OCI-LY1 (cell line): ENCODE results near the gene TBC1D5.

Experiments
- H2AFZ ChIP-seq: fragments of 200-600 bp; sonication (generic), shearing (Covaris generic); 2 replicates; pipeline ENCODE4 v1.6.0; 2014; ENCODE audit warnings: antibody characterized with exemption, mild to moderate bottlenecking, low read length
- H3F3A ChIP-seq: fragments of 200-600 bp; sonication (generic), shearing (Covaris generic); 2 replicates; pipeline ENCODE4 v1.6.0; 2014; ENCODE audit warnings: mild to moderate bottlenecking, antibody characterized with exemption, low read length, moderate library complexity; ENCODE audit not compliant: insufficient read depth
- H3K27ac ChIP-seq: fragments of 200-600 bp; sonication (generic); 2 replicates; pipeline ENCODE4 v1.5.1; 2014; ENCODE audit warnings: low read length, mixed run types, mild to moderate bottlenecking, low read depth; ENCODE audit not compliant: poor library complexity, severe bottlenecking
- H3K27me3 ChIP-seq: fragments of 200-600 bp; sonication (generic); 2 replicates; pipeline ENCODE4 v1.6.0; 2014; ENCODE audit warnings: antibody characterized with exemption, mild to moderate bottlenecking, low read length, moderate library complexity; ENCODE audit not compliant: insufficient read depth
- H3K36me3 ChIP-seq: fragments of 200-600 bp; sonication (generic); 2 replicates; pipeline ENCODE4 v1.6.1; 2014; ENCODE audit warnings: mild to moderate bottlenecking, antibody characterized with exemption, low read length, moderate library complexity, mixed read lengths; ENCODE audit not compliant: insufficient read depth
- H3K4me1 ChIP-seq: fragments of 200-600 bp; sonication (generic); 2 replicates; pipeline ENCODE4 v1.5.1; 2014; ENCODE audit warnings: mild to moderate bottlenecking, low read length, moderate library complexity; ENCODE audit not compliant: insufficient read depth, severe bottlenecking
- H3K4me2 ChIP-seq: fragments of 200-600 bp; sonication (generic), shearing (Covaris generic); 2 replicates; pipeline ENCODE4 v1.6.1; 2014; ENCODE audit warnings: low read length
- H3K4me3 ChIP-seq: fragments of 200-600 bp; sonication (generic); 2 replicates; pipeline ENCODE4 v1.5.1; 2014; ENCODE audit warnings: low read length, low read depth, mild to moderate bottlenecking, mixed read lengths; ENCODE audit not compliant: poor library complexity, severe bottlenecking
- H3K79me2 ChIP-seq: fragments of 200-600 bp; shearing (Covaris generic); 2 replicates; pipeline ENCODE4 v1.6.1; 2016; ENCODE audit warnings: mixed run types, low read length, mixed read lengths; ENCODE audit not compliant: insufficient read depth
- H3K9ac ChIP-seq: fragments of 200-600 bp; sonication (generic), shearing (Covaris generic); 2 replicates; pipeline ENCODE4 v1.6.1; 2014; ENCODE audit warnings: mild to moderate bottlenecking, low read length, mixed read lengths
- H3K9me2 ChIP-seq: fragments of 200-600 bp; sonication (generic), shearing (Covaris generic); 2 replicates; pipeline ENCODE4 v1.6.1; 2014; ENCODE audit warnings: low read depth, mild to moderate bottlenecking, low read length, mixed read lengths
- H3K9me3 ChIP-seq: fragments of 200-600 bp; shearing (Covaris generic); 2 replicates; pipeline ENCODE4 v1.6.1; 2014; ENCODE audit warnings: low read length, mixed read lengths
- H4K20me1 ChIP-seq: fragments of 200-600 bp; sonication (generic), shearing (Covaris generic); 2 replicates; pipeline ENCODE4 v1.6.0; 2016; ENCODE audit warnings: mild to moderate bottlenecking, low read length; ENCODE audit not compliant: insufficient read depth
- EZH2 ChIP-seq: fragments of 200-600 bp; sonication (generic), shearing (Covaris generic); IDR thresholded peaks from 2 replicates; pipeline ENCODE4 v1.8.0; 2017; ENCODE audit warnings: borderline replicate concordance, mixed run types, mild to moderate bottlenecking, antibody characterized with exemption, low read length, moderate library complexity, mixed read lengths
- TF ChIP-seq, protein P1 (sequence below): fragments of 200-600 bp; sonication (generic), shearing (Covaris generic); IDR thresholded peaks from 2 replicates; pipeline ENCODE4 v1.5.1; 2017; ENCODE audit warnings: mild to moderate bottlenecking, antibody characterized with exemption, low read length, moderate library complexity, mixed read lengths

TBC1D5 gene

DNA sequence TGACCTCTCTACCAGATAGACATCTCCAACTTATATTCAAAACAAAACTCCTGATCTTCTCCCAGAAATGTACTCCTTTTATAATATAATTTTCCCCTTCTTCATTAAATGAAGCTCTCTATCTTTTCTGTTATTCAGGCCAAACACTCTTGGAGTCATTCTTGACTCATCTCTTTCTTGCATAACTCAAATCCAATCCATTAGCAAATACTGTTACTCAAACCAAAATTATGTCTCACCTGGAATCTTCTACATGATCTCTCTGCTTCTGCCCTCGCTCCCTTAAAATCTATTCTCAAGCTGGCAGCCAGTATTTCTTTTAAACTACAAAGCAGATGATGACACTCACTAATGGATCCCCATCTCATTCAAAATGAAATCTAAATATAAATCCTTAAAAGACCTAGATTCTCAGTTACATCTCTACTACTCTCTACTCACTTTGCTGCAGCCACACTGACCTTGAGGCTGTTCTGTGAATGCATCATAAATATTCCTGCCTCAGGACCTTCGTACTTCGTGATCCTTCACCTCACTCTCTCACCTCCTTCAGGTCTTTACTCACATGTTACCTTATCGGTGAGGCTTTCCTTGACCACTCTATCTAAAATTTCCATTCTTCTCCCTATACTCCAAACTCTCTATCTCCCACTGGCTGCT lies 160.9 kb downstream of the TBC1D5 start:
- H3K9me3 ChIP-seq = no peaks in the 10 kb centered on the region
- TF ChIP-seq, protein P1, sequence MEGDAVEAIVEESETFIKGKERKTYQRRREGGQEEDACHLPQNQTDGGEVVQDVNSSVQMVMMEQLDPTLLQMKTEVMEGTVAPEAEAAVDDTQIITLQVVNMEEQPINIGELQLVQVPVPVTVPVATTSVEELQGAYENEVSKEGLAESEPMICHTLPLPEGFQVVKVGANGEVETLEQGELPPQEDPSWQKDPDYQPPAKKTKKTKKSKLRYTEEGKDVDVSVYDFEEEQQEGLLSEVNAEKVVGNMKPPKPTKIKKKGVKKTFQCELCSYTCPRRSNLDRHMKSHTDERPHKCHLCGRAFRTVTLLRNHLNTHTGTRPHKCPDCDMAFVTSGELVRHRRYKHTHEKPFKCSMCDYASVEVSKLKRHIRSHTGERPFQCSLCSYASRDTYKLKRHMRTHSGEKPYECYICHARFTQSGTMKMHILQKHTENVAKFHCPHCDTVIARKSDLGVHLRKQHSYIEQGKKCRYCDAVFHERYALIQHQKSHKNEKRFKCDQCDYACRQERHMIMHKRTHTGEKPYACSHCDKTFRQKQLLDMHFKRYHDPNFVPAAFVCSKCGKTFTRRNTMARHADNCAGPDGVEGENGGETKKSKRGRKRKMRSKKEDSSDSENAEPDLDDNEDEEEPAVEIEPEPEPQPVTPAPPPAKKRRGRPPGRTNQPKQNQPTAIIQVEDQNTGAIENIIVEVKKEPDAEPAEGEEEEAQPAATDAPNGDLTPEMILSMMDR = no peak
- TF ChIP-seq EZH2 = no peak
- H3K9ac ChIP-seq = no peak overlapping the region
- H3K4me2 ChIP-seq = no peak overlapping the region
- H3K79me2 ChIP-seq = no peaks in the 10 kb centered on the region
- H3K4me3 ChIP-seq = no peak overlapping the region
- H3F3A ChIP-seq = no peaks in the 10 kb centered on the region
- no peaks in the 10 kb centered on the region for H3K36me3 ChIP-seq
- H3K4me1 ChIP-seq = peaks cover 29% of the 10 kb centered on the region
- H4K20me1 ChIP-seq = no peaks in the 10 kb centered on the region
- H2AFZ ChIP-seq = no peak overlapping the region
- no peak overlapping the region for H3K27ac ChIP-seq
- no peaks in the 10 kb centered on the region for H3K9me2 ChIP-seq
- no peaks in the 10 kb centered on the region for H3K27me3 ChIP-seq

DNA sequence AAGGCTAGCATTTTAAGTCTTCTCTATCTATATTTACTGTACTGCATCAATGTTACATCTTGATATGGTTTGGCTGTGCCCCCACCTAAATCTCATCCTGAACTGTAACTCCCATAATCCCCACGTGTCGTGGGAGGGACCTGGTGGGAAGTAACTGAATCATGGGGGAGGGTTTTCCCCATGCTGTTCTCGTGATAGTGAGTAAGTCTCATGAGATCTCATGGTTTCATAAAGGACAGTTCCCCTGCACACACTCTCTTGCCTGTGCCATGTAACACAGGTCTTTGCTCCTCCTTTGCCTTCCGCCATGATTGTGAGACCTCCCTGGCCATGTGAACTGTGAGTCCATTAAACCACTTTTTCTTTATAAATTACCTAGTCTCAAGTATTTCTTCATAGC lies 161.5 kb downstream of the TBC1D5 start:
- Histone ChIP-seq H3F3A (no peaks in the 10 kb centered on the region), H3K27ac (no peak overlapping the region), H3K4me3 (no peak overlapping the region), H3K4me2 (no peak overlapping the region), H3K27me3 (no peaks in the 10 kb centered on the region), H3K4me1 (peaks cover 26% of the 10 kb centered on the region), H3K79me2 (no peaks in the 10 kb centered on the region), H4K20me1 (no peaks in the 10 kb centered on the region), H3K9me2 (no peaks in the 10 kb centered on the region), H3K9ac (no peak overlapping the region), H2AFZ (no peak overlapping the region), H3K9me3 (no peaks in the 10 kb centered on the region), H3K36me3 (no peaks in the 10 kb centered on the region)
- TF ChIP-seq EZH2 = no peak
- TF ChIP-seq, protein P1 = no peak

DNA sequence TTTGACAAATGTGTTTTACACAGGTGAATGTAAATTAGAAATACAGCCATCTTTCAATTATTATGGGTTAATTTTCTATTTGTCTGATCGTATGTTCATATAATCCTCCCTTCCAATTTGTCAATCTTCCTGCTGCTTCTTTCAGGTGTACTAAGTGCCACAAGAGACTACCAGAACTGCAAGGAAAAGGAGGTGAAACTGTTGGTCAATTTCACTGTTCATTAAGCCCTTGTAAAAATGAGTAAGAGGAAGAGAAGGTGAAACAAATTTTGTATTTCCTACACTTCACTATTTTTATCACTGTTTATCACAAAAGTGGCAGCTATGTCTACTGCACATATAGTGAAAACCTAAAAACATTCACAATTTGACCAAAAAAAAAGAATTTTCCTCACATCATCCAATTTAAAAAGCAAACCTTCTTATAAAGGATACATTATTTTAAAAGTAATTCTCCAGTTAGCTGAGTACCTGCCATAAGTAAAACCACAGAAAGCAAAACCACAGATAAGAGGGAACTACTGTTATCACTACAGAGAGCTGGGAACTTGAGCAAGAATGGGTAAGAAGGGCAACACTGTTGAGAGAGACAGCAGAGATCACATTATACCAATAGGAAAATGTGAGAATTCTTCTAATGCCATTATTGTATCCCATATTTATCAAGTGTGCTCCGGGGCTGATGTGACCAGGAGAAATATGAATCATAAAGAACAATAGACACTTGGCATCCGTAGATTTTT lies 163.0 kb downstream of the TBC1D5 start:
- no peaks in the 10 kb centered on the region for H3K9me3 ChIP-seq
- H3K36me3 ChIP-seq = no peaks in the 10 kb centered on the region
- TF ChIP-seq EZH2 = no peak
- TF ChIP-seq, protein P1 = no peak
- H3K27me3 ChIP-seq = no peaks in the 10 kb centered on the region
- H3K9ac ChIP-seq = no peak overlapping the region
- H2AFZ ChIP-seq = no peak overlapping the region
- no peaks in the 10 kb centered on the region for H3K79me2 ChIP-seq
- no peaks in the 10 kb centered on the region for H4K20me1 ChIP-seq
- no peak overlapping the region for H3K4me3 ChIP-seq
- no peaks in the 10 kb centered on the region for H3K9me2 ChIP-seq
- H3K4me2 ChIP-seq = no peak overlapping the region
- peaks cover 24% of the 10 kb centered on the region for H3K4me1 ChIP-seq
- no peaks in the 10 kb centered on the region for H3F3A ChIP-seq
- H3K27ac ChIP-seq = peak overlapping the region; percentile 53
